Daoy (cell line): ENCODE measurements around the gene RAPGEF6. TPM values are rescaled to one million over a fixed set of nuclear protein-coding genes. Genes with fewer than 3 reads are reported as not detected.
"Not testable (repeated sequence)": the region's sequence is repeated elsewhere in the genome, so short reads cannot be mapped to it uniquely, and the experiment has no call there.

Experiments used
- DNase-seq: peaks from one replicate; pipeline ENCODE4 v3.0.0-alpha.2; 2015; ENCODE audit warnings: low read depth
- total RNA-seq: library from RNA; depleted of rRNA; stranded (reverse); fragments of >200 nt; shearing (Covaris generic); gene quantifications from 2 replicates; pipeline ENCODE4 v1.2.3, GENCODE V29; 2014

The RAPGEF6 gene
- total RNA-seq, 1 experiment from 2014 or later = 18.5 TPM

DNA sequence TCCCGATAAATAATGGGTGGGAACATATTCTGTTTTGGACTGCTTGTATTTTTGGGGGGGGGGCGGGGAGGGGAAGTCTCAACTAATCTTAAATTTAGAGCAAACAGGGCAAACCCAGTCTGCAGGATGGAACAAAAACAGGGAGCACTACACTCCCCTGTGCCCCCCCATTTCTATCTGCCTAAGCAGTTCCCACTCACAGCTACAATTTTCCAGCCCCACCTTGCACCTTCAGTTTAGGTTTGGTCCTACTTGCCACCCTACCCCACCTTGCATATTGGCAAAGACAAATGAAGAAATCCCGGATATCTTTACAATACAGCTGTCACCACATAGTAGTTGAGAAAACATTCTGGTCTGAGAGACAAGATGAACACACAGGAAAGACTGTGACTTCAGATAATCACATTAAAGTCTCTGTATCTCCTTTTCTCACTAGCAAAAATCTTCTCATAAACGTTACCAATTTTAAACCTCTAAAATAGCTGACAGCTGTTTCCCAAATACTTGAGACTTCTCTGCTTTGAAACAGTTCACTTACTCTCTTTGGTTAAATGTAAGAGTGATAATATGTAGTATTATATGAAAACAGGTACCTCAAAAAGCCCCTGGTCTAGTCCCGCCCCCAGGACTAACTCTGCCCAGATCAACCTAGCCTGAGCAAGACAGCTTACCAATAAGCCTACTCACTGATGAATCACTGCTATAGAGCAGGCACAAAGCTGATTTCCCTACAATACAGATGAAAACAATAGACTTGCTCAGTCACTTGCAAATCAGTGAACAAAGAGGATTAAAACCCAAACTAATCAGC lies 5.2 kb upstream of the RAPGEF6 start:
- DNase-seq = no peak

DNA sequence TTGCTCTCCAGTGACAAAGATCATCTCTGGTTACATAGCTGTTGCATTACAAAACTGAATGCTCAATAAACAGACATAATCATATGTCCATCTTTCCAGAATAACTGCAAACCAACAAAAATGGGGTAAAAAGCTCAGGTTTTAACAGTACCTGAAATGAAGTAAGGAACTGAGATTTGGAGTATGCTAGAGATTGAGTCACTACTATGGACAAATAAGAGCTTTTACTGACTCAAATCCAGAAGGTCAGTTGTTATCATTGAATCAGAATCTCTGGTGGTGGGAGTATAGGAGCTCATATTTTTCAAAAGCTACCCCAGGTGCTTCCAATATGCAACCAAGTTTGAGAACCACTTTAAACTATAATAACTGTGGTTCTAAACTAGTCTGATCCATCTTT lies 4.1 kb upstream of the RAPGEF6 start:
- no peak for DNase-seq

GRCh38 chr5:131637694-131638093 lies 2.7 kb upstream of the RAPGEF6 start:
- DNase-seq = no peak

DNA sequence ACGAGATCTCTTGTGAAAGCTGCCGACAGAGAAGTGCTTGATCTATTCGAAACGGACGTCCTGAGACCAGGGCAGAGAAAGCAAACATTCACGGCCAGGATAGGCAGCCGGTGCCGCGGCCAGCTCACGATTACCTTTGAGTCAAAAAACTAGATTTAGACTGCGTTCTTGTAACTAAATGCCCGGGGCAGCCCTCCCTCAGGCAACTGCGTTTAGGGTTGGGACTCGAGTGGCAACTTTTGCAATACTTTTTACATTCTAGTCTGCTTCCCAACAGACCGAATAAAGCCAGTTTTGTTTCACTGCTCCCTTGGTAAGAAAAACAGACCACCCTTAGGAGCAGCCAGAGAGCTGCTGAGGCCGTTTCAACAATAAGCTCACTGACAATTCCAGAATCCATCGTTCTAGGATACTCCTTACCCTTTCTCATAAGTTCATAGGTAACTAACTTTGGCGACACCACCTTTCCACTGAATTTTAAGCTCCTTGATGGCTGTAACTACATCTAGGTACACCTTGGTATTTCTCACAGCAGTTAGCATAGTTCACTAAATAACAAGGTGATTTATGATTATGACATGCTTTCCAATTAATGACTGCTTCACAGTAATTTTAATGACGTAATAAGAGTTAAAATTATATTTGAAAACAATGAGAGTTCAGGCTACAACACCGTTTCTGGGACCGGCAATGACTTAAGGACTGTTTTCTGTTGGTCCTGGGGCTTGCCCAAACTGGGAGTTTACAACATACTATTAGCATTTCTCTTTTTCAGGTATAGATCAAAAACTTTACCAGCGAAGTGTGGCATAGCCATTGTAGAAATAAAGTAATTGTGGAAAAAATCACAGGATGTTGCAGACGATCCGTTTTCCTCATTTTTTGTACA lies 899 bp upstream of the RAPGEF6 start:
- no peak for DNase-seq

DNA sequence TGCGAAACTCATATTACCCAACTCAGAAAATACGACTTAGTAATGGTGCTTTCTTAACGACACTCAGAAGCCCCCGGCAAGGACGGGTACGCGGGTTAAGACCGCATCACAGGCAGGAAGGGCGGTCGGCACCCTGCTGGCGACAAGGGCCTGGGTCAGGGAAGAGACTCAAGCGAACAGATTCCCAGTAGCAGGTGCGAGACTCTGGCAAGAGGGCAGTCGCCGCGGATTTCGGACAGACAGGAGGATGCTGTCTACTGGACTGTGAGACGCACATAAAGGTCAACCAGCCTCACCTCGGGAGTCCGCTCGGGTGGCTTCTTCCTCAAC lies 398 bp downstream of the RAPGEF6 start:
- peak; percentile 71 for DNase-seq

- DNase-seq = no peak
These were observed 791 bp downstream of the RAPGEF6 start for GRCh38 chr5:131634238-131634637.

DNA sequence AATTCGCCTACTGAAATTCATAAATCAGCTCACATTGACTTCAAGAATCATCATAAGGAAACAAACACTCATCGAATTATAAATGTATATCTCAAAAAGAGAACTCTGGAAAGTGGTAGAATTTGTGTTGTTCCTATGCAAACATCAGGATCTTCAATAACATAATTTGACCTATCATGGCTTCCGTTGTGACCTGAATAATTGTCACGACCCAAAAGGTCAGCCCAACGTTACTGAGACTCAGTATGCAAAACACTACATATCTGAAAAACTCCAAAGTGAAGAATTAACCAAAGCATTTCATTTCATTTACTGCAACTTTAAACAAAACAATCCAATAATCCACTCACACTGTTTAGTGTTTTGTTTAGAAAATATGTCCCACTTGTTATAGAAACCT lies 1.2 kb downstream of the RAPGEF6 start:
- no peak for DNase-seq

DNA sequence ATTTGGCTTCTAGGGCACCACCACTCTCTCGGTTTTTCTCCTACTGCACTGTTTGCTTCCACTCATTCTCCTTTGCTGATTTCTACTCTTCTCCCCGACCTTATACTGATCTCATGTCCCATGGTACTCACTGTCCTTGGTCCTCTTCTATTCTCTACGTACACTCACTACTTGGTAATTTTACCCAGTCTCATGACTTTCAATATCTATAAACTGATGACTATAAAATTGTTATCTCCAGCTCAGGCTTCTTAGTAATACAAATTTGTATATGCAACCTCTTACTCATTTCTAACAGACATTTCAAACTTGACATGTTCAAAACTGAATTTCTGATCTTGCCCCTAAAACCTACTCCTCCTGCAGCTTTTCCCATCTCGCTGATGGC lies 4.1 kb downstream of the RAPGEF6 start:
- no peak for DNase-seq

DNA sequence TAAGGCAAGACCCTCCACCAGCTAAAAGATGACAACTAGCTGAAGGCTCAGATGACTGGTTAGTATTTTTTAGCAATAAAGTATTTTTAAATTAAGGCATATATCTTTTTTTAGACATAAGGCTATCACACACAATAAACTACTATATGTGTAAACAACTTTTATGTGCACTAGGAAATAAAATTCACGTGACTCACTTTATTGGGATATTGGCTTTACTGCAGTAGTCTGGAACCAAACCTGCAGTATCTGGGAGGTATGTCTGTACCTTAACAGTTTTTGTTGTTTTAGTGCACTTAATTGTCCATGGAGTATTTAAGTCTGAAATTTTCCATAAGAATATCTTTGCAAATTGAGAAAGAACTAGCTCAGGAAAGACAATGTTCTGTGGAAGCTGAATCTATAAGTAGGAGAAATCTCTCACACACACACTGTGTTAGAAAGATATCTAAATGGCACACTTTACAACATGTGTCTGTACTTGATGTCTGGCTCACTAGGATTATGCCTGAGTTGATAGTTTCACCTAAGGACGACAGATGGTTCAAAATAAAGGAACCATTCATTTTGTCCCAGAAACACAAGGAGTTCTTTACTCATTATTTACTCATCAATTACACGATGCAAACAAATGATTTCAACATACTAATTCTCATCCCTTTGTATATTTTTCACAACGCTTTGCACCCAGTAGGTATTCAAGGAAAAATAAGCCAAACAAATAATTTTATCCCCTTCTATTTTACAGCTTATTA lies 4.6 kb downstream of the RAPGEF6 start:
- DNase-seq = no peak

DNA sequence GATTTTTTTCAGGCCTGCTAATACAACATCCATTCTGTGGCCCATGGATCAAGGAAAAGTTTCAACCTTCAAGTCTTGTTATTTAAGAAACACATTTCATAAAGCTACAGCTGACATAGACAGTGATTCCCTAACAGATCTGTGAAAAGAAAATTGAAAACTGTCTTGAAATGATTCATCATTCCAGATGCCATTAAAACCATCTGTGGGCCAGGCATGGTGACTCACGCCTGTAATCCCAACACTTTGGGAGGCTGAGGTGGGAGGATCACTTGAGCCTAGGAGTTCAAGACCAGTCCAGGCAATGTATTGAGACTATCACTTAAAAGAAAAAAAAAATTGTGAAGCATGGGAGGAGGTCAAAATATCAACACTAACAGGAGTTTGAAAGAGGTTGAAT lies 6.0 kb downstream of the RAPGEF6 start:
- DNase-seq = peak; percentile 59

GRCh38 chr5:131627207-131627865 lies 7.7 kb downstream of the RAPGEF6 start:
- no peak for DNase-seq

- DNase-seq = peak; percentile 30
These were observed 12.4 kb downstream of the RAPGEF6 start for GRCh38 chr5:131622633-131623032.

GRCh38 chr5:131621164-131621563 lies 13.9 kb downstream of the RAPGEF6 start:
- not testable (repeated sequence) for DNase-seq

- DNase-seq = no peak
These were observed 15.9 kb downstream of the RAPGEF6 start for GRCh38 chr5:131619102-131619501.

DNA sequence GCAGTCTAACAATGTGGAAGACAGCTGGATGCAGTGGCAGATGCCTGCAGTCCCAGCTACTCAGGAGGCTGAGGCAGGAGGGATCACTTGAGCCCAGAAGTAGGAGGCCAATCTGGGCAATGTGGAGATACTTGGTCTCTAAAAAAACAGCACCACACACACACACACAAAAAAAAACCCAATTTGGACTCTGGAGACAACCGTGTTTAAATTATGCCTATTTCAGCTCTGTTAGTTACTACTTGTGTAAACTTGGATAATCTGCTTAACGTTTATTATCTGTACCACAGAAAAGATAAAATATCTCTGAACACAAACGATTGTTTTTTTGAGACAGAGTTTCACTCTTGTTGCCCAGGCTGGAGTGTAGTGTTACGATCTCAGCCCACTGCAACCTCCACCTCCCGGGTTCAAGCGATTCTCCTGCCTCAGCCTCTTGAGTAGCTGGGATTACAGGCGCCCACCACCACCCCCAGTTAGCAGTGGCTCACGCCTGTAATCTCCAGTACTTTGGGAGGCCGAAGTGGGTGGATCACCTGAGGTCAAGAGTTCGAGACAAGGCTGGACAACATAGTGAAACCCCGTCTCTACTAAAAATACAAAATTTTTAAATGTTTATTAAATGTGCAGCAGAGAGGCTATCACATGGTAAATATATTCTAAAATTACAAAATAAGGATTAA lies 17.7 kb downstream of the RAPGEF6 start:
- no peak for DNase-seq

DNA sequence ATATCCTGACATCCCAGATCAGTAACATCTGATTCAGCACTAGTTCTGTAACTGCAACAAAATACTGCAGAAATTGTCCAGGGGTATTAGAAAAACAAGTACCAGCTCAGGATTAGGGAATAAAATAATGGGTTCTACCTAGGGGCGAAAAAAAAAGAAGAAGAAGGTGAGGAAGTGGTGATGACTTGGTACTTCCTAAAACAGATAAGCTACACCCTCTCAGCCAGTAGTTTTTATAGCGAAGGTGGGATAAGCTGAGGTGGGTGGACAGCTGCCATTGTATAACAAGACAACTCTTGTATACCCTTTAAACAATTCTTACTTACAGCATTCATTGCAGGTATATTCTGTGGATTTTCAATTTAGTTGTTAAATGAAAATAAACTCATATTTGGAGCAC lies 19.1 kb downstream of the RAPGEF6 start:
- no peak for DNase-seq

GRCh38 chr5:131613423-131613822 lies 21.6 kb downstream of the RAPGEF6 start:
- DNase-seq = no peak

GRCh38 chr5:131611064-131611381 lies 24.0 kb downstream of the RAPGEF6 start:
- DNase-seq = no peak

DNA sequence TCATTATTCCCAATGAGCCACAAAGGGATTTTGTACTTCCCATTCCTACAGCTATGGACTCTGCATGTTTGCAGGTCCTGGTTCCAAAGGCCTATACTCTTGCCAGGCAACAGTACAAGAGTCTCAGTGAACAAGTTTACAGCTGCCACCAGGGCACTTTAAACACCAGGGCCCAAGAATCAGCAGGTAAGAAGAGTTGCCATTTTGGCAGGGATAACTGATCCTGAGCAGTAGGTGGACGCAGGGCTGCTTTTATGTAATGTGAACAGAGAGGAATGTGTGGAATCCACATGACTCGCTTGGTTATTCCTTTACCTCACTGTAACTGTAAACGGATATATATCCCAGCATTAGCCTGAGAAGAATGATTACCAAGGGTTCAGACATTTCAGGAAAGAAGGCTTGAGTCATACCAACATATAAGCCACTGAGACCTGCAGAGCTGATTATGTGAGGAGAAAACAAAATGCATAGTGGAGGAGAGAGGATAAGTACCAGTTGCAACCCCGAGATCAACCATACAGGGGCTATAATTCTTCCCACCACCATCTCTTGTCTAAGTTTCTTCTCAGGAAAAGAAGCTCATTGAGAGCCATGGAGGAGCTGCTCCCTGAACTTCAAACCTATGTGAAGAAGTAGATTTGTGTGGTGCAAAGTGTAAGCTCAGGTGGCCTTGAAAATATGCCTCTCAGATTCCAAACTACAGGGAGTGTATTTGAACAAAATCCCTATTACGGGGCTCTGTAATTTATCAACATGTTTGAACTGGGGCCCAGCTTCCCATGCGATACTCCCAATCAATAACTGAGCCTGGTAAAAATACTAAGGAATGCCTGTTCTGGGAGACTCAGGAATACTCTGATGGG lies 24.6 kb downstream of the RAPGEF6 start:
- DNase-seq = peak; percentile 71

GRCh38 chr5:131609774-131610173 lies 25.3 kb downstream of the RAPGEF6 start:
- no peak for DNase-seq
